CD4-positive, alpha-beta T cell treated with Interleukin-4 for 4 hours (primary cell): Measurements from ENCODE around the gene OR51B4.
"Not testable (repeated sequence)": the region's sequence is repeated elsewhere in the genome, so short reads cannot be mapped to it uniquely, and the experiment has no call there.

Experiments used
- DNase-seq: peaks from one replicate; pipeline ENCODE4 v3.0.0-alpha.2; 2020

OR51B4 gene

GRCh38 chr11:5301846-5302245 lies at the start of gene OR51B4:
Gene OR51B4, minus strand, starts transcription at chr11:5301946. Its CDS starts 0 bp downstream, at chr11:5301946.
- DNase-seq = no peak

- no peak for DNase-seq
Observed at GRCh38 chr11:5351208-5351607, 49.5 kb upstream of the OR51B4 start, which contains the start of gene OR51B6. Gene OR51B6, plus strand, starts transcription at chr11:5351508. Its CDS starts 0 bp downstream, at chr11:5351508.

GRCh38 chr11:5349550-5349949 lies 47.8 kb upstream of the OR51B4 start:
- no peak for DNase-seq

- DNase-seq = no peak
Observed at GRCh38 chr11:5348551-5349194, 46.9 kb upstream of the OR51B4 start.

GRCh38 chr11:5345831-5346230 lies 44.1 kb upstream of the OR51B4 start:
- DNase-seq = no peak

GRCh38 chr11:5343474-5344335 lies 42.0 kb upstream of the OR51B4 start, which contains the start of gene OR51B5:
Gene OR51B5, minus strand, starts transcription at chr11:5343524. Its CDS starts 0 bp downstream, at chr11:5343524.
- no peak for DNase-seq

GRCh38 chr11:5339771-5340322 lies 38.1 kb upstream of the OR51B4 start:
- DNase-seq = no peak

- not testable (repeated sequence) for DNase-seq
Observed at GRCh38 chr11:5337253-5337652, 35.5 kb upstream of the OR51B4 start.

GRCh38 chr11:5336331-5336730 lies 34.6 kb upstream of the OR51B4 start:
- no peak for DNase-seq

GRCh38 chr11:5335170-5335569 lies 33.4 kb upstream of the OR51B4 start:
- no peak for DNase-seq

GRCh38 chr11:5324197-5324596 lies 22.5 kb upstream of the OR51B4 start, which contains the start of gene OR51B2:
Gene OR51B2, minus strand, starts transcription at chr11:5324297. Its CDS starts 0 bp downstream, at chr11:5324297.
- DNase-seq = no peak

- DNase-seq = no peak
Observed at GRCh38 chr11:5317292-5317691, 15.5 kb upstream of the OR51B4 start.

GRCh38 chr11:5313326-5314023 lies 11.7 kb upstream of the OR51B4 start:
- not testable (repeated sequence) for DNase-seq

GRCh38 chr11:5310423-5310822 lies 8.7 kb upstream of the OR51B4 start:
- DNase-seq = no peak

GRCh38 chr11:5307256-5308019 lies 5.7 kb upstream of the OR51B4 start:
- no peak for DNase-seq

- DNase-seq = no peak
Observed at GRCh38 chr11:5304046-5304445, 2.3 kb upstream of the OR51B4 start.

GRCh38 chr11:5303626-5304025 lies 1.9 kb upstream of the OR51B4 start:
- no peak for DNase-seq

- DNase-seq = no peak
Observed at GRCh38 chr11:5300251-5300650, 1.5 kb downstream of the OR51B4 start.

- no peak for DNase-seq
Observed at GRCh38 chr11:5298451-5298850, 3.3 kb downstream of the OR51B4 start.

GRCh38 chr11:5297721-5298323 lies 3.9 kb downstream of the OR51B4 start:
- DNase-seq = no peak

GRCh38 chr11:5294342-5294995 lies 7.3 kb downstream of the OR51B4 start:
- not testable (repeated sequence) for DNase-seq
